ENCODE data around the gene TGFBR3.

The TGFBR3 gene

DNA sequence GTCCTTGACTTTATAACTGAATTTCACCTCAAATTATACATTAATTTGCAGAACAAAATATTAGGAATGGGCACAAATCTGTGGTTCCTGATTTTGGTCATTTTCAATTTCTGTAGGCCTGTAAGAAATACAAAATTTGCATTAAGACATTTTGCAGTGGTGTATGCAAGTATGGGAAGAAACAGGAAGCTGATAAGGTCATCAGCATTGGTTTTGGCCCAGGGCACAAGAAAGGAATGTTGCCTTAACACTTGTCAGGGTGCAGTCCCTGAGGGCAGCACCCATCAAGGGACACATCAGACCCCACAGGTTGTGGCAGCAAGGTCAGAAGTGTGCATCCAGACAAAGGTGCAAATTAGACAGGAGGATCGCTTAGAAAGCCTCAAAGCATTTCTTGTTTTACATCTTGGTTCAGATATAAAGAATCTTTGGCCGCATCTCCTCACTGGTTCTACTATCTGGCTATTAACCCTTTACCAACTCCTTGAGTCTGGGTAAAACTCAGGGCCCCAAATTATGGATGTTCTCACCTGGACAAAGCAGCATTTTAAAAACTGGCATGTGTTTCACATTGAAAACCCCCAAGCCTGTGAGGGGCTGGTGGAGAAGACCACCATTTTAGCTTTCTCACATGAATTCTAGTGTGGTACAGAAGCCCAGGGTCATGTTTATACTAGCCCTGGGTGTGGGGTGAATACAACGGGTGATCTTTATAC is 202.9 kb downstream of the TGFBR3 start:
- DNase-seq, result no peak
- 100% methylated on average over 2 of the region's 3 CpGs for WGBS (ENCODE audit: insufficient coverage)
- H3K36me3 ChIP-seq (ENCODE audit: control insufficient read depth in 4 of 4, insufficient read depth in 4 of 4, low read length in 3 of 4), result no peaks in the 10 kb centered on the region
- H3K9me3 ChIP-seq (ENCODE audit: control extremely low read depth in 1 of 5, control insufficient read depth in 4 of 5, insufficient read depth in 2 of 5, low read depth in 1 of 5, low read length in 4 of 5), result no peaks in the 10 kb centered on the region
- H3K4me1 ChIP-seq (ENCODE audit: control extremely low read depth in 1 of 4, control insufficient read depth in 4 of 4, insufficient read depth in 4 of 4, low read length in 3 of 4), result peaks cover 7 to 23% (median 18%) of the 10 kb centered on the region in 4 experiments
- H3K27ac ChIP-seq (ENCODE audit: insufficient read depth in 1 of 2, low read depth in 1 of 2, low read length in 2 of 2, poor library complexity in 1 of 2, severe bottlenecking in 2 of 2), result no peak overlapping the region
- no peaks in the 10 kb centered on the region for H3K27me3 ChIP-seq (replicated peaks in 2 of 5; ENCODE audit: control insufficient read depth in 4 of 5, insufficient read depth in 5 of 5, low read length in 4 of 5)
- CTCF ChIA-PET, result no interaction called here
- no peak overlapping the region for H3K4me3 ChIP-seq (ENCODE audit: control insufficient read depth in 1 of 7, extremely low read depth in 1 of 7, insufficient read depth in 4 of 7, low read depth in 2 of 7, low read length in 6 of 7)
- POLR2A ChIA-PET, result no interaction called here

DNA sequence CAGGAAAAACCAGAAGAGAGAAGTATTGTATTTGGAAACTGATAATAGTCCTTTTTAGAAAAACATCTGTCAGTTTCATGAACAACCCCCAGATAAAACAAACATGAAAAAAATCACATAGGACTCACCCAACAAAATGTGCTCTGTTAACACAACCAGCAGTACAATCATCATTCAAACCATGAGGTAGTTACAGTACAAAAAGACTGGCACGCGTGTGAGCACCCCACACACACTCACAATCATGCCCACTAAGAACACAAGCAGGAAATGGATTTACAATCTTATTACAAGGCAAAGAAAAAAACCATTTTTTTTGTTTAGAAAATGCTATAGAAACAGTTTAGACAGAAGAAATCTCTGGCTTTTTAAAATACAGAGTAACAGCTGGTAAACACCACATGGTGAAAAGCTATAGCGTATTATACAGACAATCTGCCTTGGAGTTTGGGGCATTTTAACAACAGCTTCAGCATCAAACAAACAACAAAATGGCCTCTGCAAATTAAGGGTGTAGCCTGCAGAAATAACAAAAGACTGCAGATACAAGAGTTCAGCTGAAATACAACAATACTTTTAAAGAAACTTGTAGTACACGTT is 205.3 kb downstream of the TGFBR3 start:
- Histone ChIP-seq H3K36me3 (ENCODE audit: control insufficient read depth in 4 of 4, insufficient read depth in 4 of 4, low read length in 3 of 4) (no peaks in the 10 kb centered on the region), H3K27ac (ENCODE audit: insufficient read depth in 1 of 2, low read depth in 1 of 2, low read length in 2 of 2, poor library complexity in 1 of 2, severe bottlenecking in 2 of 2) (no peak overlapping the region), H3K4me3 (ENCODE audit: control insufficient read depth in 1 of 7, extremely low read depth in 1 of 7, insufficient read depth in 4 of 7, low read depth in 2 of 7, low read length in 6 of 7) (no peak overlapping the region), H3K4me1 (ENCODE audit: control extremely low read depth in 1 of 4, control insufficient read depth in 4 of 4, insufficient read depth in 4 of 4, low read length in 3 of 4) (peaks cover 7 to 23% (median 15%) of the 10 kb centered on the region in 4 experiments), H3K27me3 (replicated peaks in 2 of 5; ENCODE audit: control insufficient read depth in 4 of 5, insufficient read depth in 5 of 5, low read length in 4 of 5) (no peaks in the 10 kb centered on the region), H3K9me3 (ENCODE audit: control extremely low read depth in 1 of 5, control insufficient read depth in 4 of 5, insufficient read depth in 2 of 5, low read depth in 1 of 5, low read length in 4 of 5) (no peaks in the 10 kb centered on the region)
- ChIA-PET POLR2A (no interaction called here), CTCF (interaction anchor here (0.8 kb wide), 1 partner anchor 372 kb away, joined by 3 read pairs; no protein-coding TSS in a partner anchor)
- DNase-seq, result peak in 1 of 3 donors; percentile 3
- WGBS (ENCODE audit: insufficient coverage), result no CpG with 5 or more reads among the region's 4 CpGs

DNA sequence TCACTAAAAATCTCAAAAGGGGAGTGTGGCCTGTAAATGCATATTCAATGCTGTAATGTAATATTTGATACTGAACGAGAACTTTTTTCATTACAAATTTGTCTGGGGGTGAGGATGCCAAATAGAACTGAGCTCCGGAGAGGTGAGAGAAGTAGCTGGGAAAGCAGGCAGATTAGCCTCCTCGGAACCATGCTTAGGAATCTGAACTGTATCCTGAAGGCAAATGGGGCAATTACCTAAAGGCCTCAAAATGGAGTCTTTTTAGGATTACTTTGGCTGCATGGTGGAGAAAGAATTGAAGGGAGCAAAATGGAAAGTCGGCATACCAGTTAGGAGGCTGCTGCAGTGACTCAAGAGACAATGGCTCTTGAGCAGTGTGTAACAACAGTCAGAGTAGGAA is 206.5 kb downstream of the TGFBR3 start:
- POLR2A ChIA-PET, result no interaction called here
- no peak for DNase-seq
- peaks cover 0 to 11% (median 3%) of the 10 kb centered on the region in 4 experiments for H3K4me1 ChIP-seq (ENCODE audit: control extremely low read depth in 1 of 4, control insufficient read depth in 4 of 4, insufficient read depth in 4 of 4, low read length in 3 of 4)
- CTCF ChIA-PET, result no interaction called here
- no peak overlapping the region for H3K27ac ChIP-seq (ENCODE audit: insufficient read depth in 1 of 2, low read depth in 1 of 2, low read length in 2 of 2, poor library complexity in 1 of 2, severe bottlenecking in 2 of 2)
- H3K27me3 ChIP-seq (replicated peaks in 2 of 5; ENCODE audit: control insufficient read depth in 4 of 5, insufficient read depth in 5 of 5, low read length in 4 of 5), result no peaks in the 10 kb centered on the region
- H3K36me3 ChIP-seq (ENCODE audit: control insufficient read depth in 4 of 4, insufficient read depth in 4 of 4, low read length in 3 of 4), result no peaks in the 10 kb centered on the region
- no peaks in the 10 kb centered on the region for H3K9me3 ChIP-seq (ENCODE audit: control extremely low read depth in 1 of 5, control insufficient read depth in 4 of 5, insufficient read depth in 2 of 5, low read depth in 1 of 5, low read length in 4 of 5)
- H3K4me3 ChIP-seq (ENCODE audit: control insufficient read depth in 1 of 7, extremely low read depth in 1 of 7, insufficient read depth in 4 of 7, low read depth in 2 of 7, low read length in 6 of 7), result no peak overlapping the region
- WGBS (ENCODE audit: insufficient coverage), result 94% methylated on average over 4 of the region's 4 CpGs

DNA sequence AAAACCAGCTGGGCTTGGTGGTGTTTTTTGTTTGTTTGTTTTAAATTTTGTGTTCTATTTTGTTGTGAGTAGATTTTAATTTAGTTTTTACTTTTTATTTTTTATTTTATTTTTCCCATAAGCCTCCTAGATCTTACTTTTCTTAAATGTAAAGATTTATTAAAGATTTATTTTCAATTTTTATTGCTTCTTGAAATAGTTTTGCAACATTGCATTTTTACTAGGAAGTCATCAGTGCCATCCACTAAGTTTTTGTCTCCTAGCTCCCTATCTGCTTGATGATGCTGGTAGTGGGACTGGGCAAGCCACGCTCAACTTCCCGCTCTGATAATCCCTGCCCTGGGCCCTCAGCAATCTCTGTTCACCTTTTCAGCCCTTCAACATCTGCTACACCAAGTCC is 209.9 kb downstream of the TGFBR3 start:
- Histone ChIP-seq H3K27ac (ENCODE audit: insufficient read depth in 1 of 2, low read depth in 1 of 2, low read length in 2 of 2, poor library complexity in 1 of 2, severe bottlenecking in 2 of 2) (no peak overlapping the region), H3K4me3 (ENCODE audit: control insufficient read depth in 1 of 7, extremely low read depth in 1 of 7, insufficient read depth in 4 of 7, low read depth in 2 of 7, low read length in 6 of 7) (no peak overlapping the region), H3K36me3 (ENCODE audit: control insufficient read depth in 4 of 4, insufficient read depth in 4 of 4, low read length in 3 of 4) (no peaks in the 10 kb centered on the region), H3K27me3 (replicated peaks in 2 of 5; ENCODE audit: control insufficient read depth in 4 of 5, insufficient read depth in 5 of 5, low read length in 4 of 5) (no peaks in the 10 kb centered on the region), H3K4me1 (ENCODE audit: control extremely low read depth in 1 of 4, control insufficient read depth in 4 of 4, insufficient read depth in 4 of 4, low read length in 3 of 4) (no peaks in the 10 kb centered on the region), H3K9me3 (ENCODE audit: control extremely low read depth in 1 of 5, control insufficient read depth in 4 of 5, insufficient read depth in 2 of 5, low read depth in 1 of 5, low read length in 4 of 5) (no peaks in the 10 kb centered on the region)
- ChIA-PET POLR2A (no interaction called here), CTCF (no interaction called here)
- DNase-seq, result no peak
- WGBS (ENCODE audit: insufficient coverage), result 100% methylated on average over 2 of the region's 2 CpGs

DNA sequence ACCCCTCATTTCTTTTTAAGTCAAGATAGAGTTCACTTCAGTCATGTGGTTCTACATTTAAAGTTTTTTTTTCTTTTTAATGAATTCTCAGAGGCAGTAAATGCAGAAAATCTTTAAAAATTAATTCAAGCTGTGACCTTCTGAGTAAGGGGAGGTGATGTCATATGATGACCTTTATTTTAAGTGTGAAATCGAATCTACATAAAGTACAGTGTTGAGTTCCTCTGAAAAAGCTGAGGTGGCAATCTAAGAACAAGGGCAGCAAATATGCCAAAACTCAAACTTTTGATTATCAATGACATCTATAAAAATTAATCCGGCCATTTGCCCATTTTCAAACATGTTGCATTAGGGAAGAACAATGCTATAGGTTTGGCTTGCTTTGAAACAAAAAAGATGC is 211.8 kb downstream of the TGFBR3 start:
- POLR2A ChIA-PET, result no interaction called here
- no peaks in the 10 kb centered on the region for H3K27me3 ChIP-seq (replicated peaks in 2 of 5; ENCODE audit: control insufficient read depth in 4 of 5, insufficient read depth in 5 of 5, low read length in 4 of 5)

DNA sequence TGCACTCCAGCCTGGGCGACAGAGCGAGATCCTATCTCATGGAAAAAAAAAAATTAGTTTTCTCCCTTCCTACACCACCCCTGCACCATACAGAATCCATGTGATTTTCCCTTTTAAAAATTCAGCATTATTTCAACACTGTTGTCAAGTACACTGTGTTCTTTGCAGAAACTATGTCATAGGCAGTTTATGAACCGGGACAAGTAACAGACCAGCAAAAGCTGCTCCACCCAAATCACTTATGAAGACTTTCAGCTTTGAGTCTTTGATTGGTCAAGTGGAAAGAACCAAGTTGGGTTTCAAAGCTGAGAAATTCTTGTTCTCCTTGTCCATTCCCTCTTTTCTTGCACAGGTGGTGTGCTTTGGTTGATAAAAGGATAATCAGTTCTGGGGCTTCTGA is 212.3 kb downstream of the TGFBR3 start:
- CTCF ChIA-PET, result interaction anchor here (0.8 kb wide), 1 partner anchor 13 kb away, joined by 3 read pairs; no protein-coding TSS in a partner anchor
- Histone ChIP-seq H3K36me3 (ENCODE audit: control insufficient read depth in 4 of 4, insufficient read depth in 4 of 4, low read length in 3 of 4) (no peaks in the 10 kb centered on the region), H3K4me1 (ENCODE audit: control extremely low read depth in 1 of 4, control insufficient read depth in 4 of 4, insufficient read depth in 4 of 4, low read length in 3 of 4) (no peaks in the 10 kb centered on the region), H3K4me3 (ENCODE audit: control insufficient read depth in 1 of 7, extremely low read depth in 1 of 7, insufficient read depth in 4 of 7, low read depth in 2 of 7, low read length in 6 of 7) (no peak overlapping the region), H3K27me3 (replicated peaks in 2 of 5; ENCODE audit: control insufficient read depth in 4 of 5, insufficient read depth in 5 of 5, low read length in 4 of 5) (no peaks in the 10 kb centered on the region), H3K9me3 (ENCODE audit: control extremely low read depth in 1 of 5, control insufficient read depth in 4 of 5, insufficient read depth in 2 of 5, low read depth in 1 of 5, low read length in 4 of 5) (no peaks in the 10 kb centered on the region), H3K27ac (ENCODE audit: insufficient read depth in 1 of 2, low read depth in 1 of 2, low read length in 2 of 2, poor library complexity in 1 of 2, severe bottlenecking in 2 of 2) (no peak overlapping the region)
- POLR2A ChIA-PET, result no interaction called here
- 67% methylated on average over 3 of the region's 3 CpGs for WGBS (ENCODE audit: insufficient coverage)
- no peak for DNase-seq

More for the DNA sequence above, 211.8 kb downstream of the TGFBR3 start:
- Histone ChIP-seq H3K36me3 (ENCODE audit: control insufficient read depth in 4 of 4, insufficient read depth in 4 of 4, low read length in 3 of 4) (no peaks in the 10 kb centered on the region), H3K27ac (ENCODE audit: insufficient read depth in 1 of 2, low read depth in 1 of 2, low read length in 2 of 2, poor library complexity in 1 of 2, severe bottlenecking in 2 of 2) (no peak overlapping the region), H3K9me3 (ENCODE audit: control extremely low read depth in 1 of 5, control insufficient read depth in 4 of 5, insufficient read depth in 2 of 5, low read depth in 1 of 5, low read length in 4 of 5) (no peaks in the 10 kb centered on the region), H3K4me1 (ENCODE audit: control extremely low read depth in 1 of 4, control insufficient read depth in 4 of 4, insufficient read depth in 4 of 4, low read length in 3 of 4) (no peaks in the 10 kb centered on the region), H3K4me3 (ENCODE audit: control insufficient read depth in 1 of 7, extremely low read depth in 1 of 7, insufficient read depth in 4 of 7, low read depth in 2 of 7, low read length in 6 of 7) (no peak overlapping the region)
- CTCF ChIA-PET, result interaction anchor here (0.8 kb wide), 1 partner anchor 13 kb away, joined by 3 read pairs; no protein-coding TSS in a partner anchor
- no CpG with 5 or more reads among the region's 2 CpGs for WGBS (ENCODE audit: insufficient coverage)
- DNase-seq, result no peak

DNA sequence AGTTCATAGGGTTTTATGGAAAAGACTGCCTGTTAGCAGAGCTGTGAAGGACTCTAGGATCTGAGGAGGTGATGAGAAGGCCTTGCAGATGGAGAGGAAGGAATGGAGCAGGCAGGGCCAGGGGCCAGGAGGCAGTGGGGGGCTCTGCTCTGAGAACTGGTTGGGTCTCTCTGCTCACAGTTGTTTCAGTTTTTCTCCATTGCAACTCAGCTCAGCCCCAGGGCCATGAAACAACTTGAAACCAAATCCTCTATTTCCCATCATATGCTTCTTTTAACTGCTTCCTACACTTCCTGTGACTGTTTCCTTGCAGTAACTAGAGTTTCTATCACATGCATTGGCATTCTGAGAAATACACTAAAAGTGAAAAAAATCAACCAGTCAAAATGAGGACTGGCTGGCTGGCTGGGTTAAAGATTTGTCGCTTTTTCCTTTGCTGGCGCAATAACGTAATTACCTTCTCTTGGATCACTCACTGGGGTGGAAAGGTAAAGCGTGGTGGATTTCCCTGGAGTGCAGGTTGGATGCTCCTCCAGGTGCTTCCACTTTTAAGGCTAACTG is 213.3 kb downstream of the TGFBR3 start:
- H3K9me3 ChIP-seq (ENCODE audit: control extremely low read depth in 1 of 5, control insufficient read depth in 4 of 5, insufficient read depth in 2 of 5, low read depth in 1 of 5, low read length in 4 of 5), result no peaks in the 10 kb centered on the region
- H3K4me3 ChIP-seq (ENCODE audit: control insufficient read depth in 1 of 7, extremely low read depth in 1 of 7, insufficient read depth in 4 of 7, low read depth in 2 of 7, low read length in 6 of 7), result no peak overlapping the region
- no peak overlapping the region for H3K27ac ChIP-seq (ENCODE audit: insufficient read depth in 1 of 2, low read depth in 1 of 2, low read length in 2 of 2, poor library complexity in 1 of 2, severe bottlenecking in 2 of 2)
- H3K4me1 ChIP-seq (ENCODE audit: control extremely low read depth in 1 of 4, control insufficient read depth in 4 of 4, insufficient read depth in 4 of 4, low read length in 3 of 4), result no peaks in the 10 kb centered on the region
- CTCF ChIA-PET, result interaction anchor here (0.7 kb wide), 1 partner anchor 12 kb away, joined by 3 read pairs; no protein-coding TSS in a partner anchor
- DNase-seq, result no peak
- H3K27me3 ChIP-seq (replicated peaks in 2 of 5; ENCODE audit: control insufficient read depth in 4 of 5, insufficient read depth in 5 of 5, low read length in 4 of 5), result no peaks in the 10 kb centered on the region
- no peaks in the 10 kb centered on the region for H3K36me3 ChIP-seq (ENCODE audit: control insufficient read depth in 4 of 4, insufficient read depth in 4 of 4, low read length in 3 of 4)
- POLR2A ChIA-PET, result no interaction called here
- 95% methylated on average over 4 of the region's 4 CpGs for WGBS (ENCODE audit: insufficient coverage)

Measured in common myeloid progenitor, CD34-positive (primary cell).